Peyer's patch (tissue), 4 donors: ENCODE results near the gene MKRN2OS. TPM values are rescaled to one million over a fixed set of nuclear protein-coding genes. Genes with fewer than 3 reads are reported as not detected.

Experiments
- DNase-seq, 3 donors: peaks; one replicate each; pipeline ENCODE4 v3.0.0-alpha.2; 2017 to 2019
- H3K27ac ChIP-seq, 4 donors: fragments of 200-600 bp; sonication (generic); one replicate each; pipeline ENCODE4 v1.5.1; 2016 to 2019
- H3K27me3 ChIP-seq, 2 donors: fragments of 200-600 bp; sonication (generic); one replicate each; pipeline ENCODE4 v1.5.1; 2019
- H3K36me3 ChIP-seq, 3 donors: fragments of 200-600 bp; sonication (generic); one replicate each; pipeline ENCODE4 v1.5.1; 2016 to 2019
- H3K4me1 ChIP-seq, 4 donors: fragments of 200-600 bp; sonication (generic); one replicate each; pipeline ENCODE4 v1.5.1; 2016 to 2019
- H3K4me3 ChIP-seq, 4 donors: fragments of 200-600 bp; sonication (generic); 1 replicate in 3 of 4; 2 replicates in 1 of 4; pipeline ENCODE4 v1.5.1; 2016 to 2019; ENCODE audit warnings: mild to moderate bottlenecking in 1 of 4
- H3K9me3 ChIP-seq, 4 donors: fragments of 200-600 bp; sonication (generic); one replicate each; pipeline ENCODE4 v1.5.1; 2016 to 2019; ENCODE audit warnings: mild to moderate bottlenecking in 1 of 4
- POLR2A ChIP-seq, 2 donors: fragments of 450-650 bp; IDR thresholded peaks; one replicate each; pipeline ENCODE4 v1.5.1; 2017; ENCODE audit warnings: antibody characterized with exemption in 2 of 2, mild to moderate bottlenecking in 2 of 2, moderate library complexity in 2 of 2
- total RNA-seq, 4 donors: library from RNA; depleted of rRNA; stranded (reverse); fragments of >200 nt; gene quantifications; one replicate each; pipeline ENCODE4 v1.1.0, GENCODE V29; 2016
- TF ChIP-seq, protein P1 (sequence below), 6 experiments: fragments of 450-650 bp in 4 of 6; fragments of 200-600 bp in 2 of 6; sonication (generic) in 1 of 6; IDR thresholded peaks; one replicate each; pipeline ENCODE4 v1.5.1; 2017 to 2019; ENCODE audit warnings: antibody characterized with exemption in 6 of 6, mild to moderate bottlenecking in 3 of 6, moderate library complexity in 1 of 6

Gene MKRN2OS
- total RNA-seq, 4 donors from 2014 or later: 6.6 to 17.2 (median 9.6) TPM

DNA sequence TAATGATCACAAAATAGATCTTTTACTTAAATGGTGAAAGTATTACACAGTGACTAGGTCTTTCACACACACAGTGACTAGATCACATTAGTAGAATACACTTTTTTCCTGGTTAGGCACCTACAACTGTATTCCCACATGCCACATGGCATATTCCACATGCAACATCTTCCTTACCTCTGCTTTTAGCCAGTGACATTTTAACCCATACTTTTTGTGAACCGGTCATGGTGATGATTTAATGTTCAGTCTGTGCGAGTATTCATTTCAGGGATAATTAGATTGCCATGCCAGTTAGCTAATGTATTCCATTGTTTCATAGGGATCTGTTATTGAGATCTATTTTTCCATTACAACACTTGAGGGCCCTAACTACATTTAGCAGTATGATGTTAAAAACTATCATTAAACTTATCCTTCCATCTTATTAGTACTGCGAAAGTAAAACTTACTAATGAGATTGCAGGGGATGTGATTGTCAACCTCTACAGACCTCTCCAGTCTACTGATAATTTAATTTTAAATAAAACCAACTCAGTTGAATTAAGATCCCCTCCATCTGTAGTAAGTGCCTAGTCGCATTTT lies 32.7 kb downstream of the MKRN2OS start:
- Histone ChIP-seq H3K27ac (no peak overlapping the region), H3K4me3 (no peak overlapping the region), H3K27me3 (no peaks in the 10 kb centered on the region), H3K36me3 (peaks cover 0 to 8% (median 0%) of the 10 kb centered on the region in 3 donors), H3K4me1 (no peaks in the 10 kb centered on the region), H3K9me3 (no peaks in the 10 kb centered on the region)
- no peak for TF ChIP-seq POLR2A (IDR thresholded peaks at IDR 0.05)
- TF ChIP-seq, protein P1, sequence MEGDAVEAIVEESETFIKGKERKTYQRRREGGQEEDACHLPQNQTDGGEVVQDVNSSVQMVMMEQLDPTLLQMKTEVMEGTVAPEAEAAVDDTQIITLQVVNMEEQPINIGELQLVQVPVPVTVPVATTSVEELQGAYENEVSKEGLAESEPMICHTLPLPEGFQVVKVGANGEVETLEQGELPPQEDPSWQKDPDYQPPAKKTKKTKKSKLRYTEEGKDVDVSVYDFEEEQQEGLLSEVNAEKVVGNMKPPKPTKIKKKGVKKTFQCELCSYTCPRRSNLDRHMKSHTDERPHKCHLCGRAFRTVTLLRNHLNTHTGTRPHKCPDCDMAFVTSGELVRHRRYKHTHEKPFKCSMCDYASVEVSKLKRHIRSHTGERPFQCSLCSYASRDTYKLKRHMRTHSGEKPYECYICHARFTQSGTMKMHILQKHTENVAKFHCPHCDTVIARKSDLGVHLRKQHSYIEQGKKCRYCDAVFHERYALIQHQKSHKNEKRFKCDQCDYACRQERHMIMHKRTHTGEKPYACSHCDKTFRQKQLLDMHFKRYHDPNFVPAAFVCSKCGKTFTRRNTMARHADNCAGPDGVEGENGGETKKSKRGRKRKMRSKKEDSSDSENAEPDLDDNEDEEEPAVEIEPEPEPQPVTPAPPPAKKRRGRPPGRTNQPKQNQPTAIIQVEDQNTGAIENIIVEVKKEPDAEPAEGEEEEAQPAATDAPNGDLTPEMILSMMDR (IDR thresholded peaks at IDR 0.05): no peak
- DNase-seq: no peak

DNA sequence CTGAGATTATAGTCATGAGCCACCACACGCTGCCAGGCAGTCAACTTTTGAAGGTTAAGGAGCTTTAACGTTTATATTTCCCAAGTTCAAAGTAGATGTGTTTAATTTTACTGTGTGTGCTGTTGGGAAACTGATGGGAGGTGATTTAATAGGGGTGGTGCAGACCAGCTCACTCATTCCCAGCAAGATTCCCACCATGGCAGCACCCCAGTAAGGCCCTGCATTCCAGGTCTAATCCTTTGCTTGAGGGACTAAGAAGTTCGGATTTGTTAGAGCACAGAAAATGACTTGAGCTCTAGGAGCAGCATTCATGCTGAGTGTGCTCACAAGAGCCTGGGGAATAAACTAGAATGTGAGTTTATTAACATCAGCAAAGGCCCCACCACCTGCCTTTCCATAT lies 35.8 kb downstream of the MKRN2OS start:
- H3K36me3 ChIP-seq: peaks cover 0 to 19% (median 0%) of the 10 kb centered on the region in 3 donors
- H3K27me3 ChIP-seq: no peaks in the 10 kb centered on the region
- H3K27ac ChIP-seq: no peak overlapping the region
- TF ChIP-seq, protein P1 (IDR thresholded peaks at IDR 0.05): no peak
- TF ChIP-seq POLR2A (IDR thresholded peaks at IDR 0.05): no peak
- H3K9me3 ChIP-seq: no peaks in the 10 kb centered on the region
- no peak overlapping the region for H3K4me3 ChIP-seq
- H3K4me1 ChIP-seq: no peaks in the 10 kb centered on the region
- DNase-seq: no peak

DNA sequence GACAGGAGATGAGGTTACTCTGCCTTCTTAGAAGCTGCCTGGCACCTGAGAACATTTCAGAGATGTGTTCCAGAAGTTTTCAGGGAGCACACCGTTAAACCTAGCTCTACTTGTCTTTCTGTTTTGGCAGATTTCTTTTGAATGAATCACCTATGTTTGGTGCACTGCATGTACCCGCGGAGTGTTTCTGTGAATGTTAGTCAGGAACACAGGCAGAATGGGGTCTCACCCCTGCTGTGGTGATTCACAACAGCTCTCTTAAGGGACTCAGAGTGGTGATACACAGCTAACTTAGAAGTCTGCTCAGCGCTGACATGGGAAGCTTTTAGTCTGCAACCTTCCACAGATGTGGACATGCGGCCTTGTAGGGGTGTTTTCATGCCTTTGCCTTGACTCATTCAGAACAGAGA lies 37.0 kb downstream of the MKRN2OS start:
- no peaks in the 10 kb centered on the region for H3K4me1 ChIP-seq
- H3K9me3 ChIP-seq: no peaks in the 10 kb centered on the region
- H3K4me3 ChIP-seq: no peak overlapping the region
- no peak for DNase-seq
- no peaks in the 10 kb centered on the region for H3K27me3 ChIP-seq
- TF ChIP-seq, protein P1 (IDR thresholded peaks at IDR 0.05): no peak
- no peak for TF ChIP-seq POLR2A (IDR thresholded peaks at IDR 0.05)
- no peak overlapping the region for H3K27ac ChIP-seq
- H3K36me3 ChIP-seq: peaks cover 0 to 30% (median 0%) of the 10 kb centered on the region in 3 donors

DNA sequence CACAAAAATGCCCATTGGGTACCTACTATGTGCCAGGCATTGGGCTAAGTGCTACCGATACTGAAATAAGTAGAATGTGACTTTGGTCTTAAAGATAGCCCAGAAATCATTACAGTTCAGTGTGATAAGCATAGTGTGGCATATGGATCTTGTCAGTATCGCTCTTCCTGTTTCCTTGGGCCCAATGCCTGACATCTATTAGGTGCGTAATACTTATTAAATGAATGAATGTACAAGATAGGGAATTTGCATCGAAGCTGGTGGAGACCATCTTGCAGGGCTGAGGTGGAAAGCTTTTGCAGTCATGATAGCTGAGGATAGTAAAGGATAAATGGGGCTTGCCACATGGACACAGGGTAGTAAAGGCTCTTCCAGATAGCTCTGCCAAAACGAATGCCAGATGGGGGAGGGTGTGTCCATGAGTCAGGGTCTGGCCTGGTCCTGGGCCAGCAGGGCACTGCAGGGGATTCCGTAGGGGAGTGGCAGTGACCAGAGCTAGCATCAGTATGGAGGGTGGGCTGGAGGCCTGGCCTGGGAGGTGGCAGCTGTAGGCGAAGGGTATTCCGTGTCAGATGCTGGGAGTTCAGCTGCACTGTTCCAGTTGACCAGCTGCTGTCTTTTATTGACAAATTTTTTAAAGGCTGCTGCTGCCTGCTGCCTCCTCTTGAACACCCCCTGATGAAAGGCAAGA lies 37.6 kb downstream of the MKRN2OS start:
- Histone ChIP-seq H3K36me3 (peaks cover 0 to 35% (median 0%) of the 10 kb centered on the region in 3 donors), H3K4me1 (no peaks in the 10 kb centered on the region), H3K27ac (no peak overlapping the region), H3K4me3 (no peak overlapping the region), H3K9me3 (no peaks in the 10 kb centered on the region), H3K27me3 (no peaks in the 10 kb centered on the region)
- no peak for DNase-seq
- TF ChIP-seq, protein P1 (IDR thresholded peaks at IDR 0.05): no peak
- no peak for TF ChIP-seq POLR2A (IDR thresholded peaks at IDR 0.05)

DNA sequence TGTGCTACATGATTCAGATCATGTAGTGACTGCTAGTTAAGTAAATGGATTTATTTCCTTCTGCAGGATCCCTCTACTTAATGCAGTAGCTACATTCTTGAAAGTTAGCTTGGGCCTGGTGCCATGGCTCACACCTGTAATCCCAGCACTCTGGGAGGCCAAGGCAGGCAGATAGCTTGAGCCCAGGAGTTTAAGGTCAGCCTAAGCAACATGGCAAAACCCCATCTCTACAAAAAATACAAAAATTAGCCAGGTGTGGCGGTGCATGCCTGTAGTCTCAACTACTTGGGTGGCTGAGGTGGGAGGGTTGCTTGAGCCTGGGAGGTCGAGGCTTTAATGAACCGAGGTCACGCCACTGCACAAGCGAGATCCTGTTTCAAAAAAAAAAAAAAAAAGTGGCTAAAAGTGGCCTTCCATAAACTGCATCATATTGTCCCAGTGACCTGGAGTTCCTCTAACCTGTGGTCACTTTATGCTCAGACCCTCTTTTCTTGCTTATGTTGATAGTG lies 39.0 kb downstream of the MKRN2OS start:
- Histone ChIP-seq H3K9me3 (no peaks in the 10 kb centered on the region), H3K27ac (no peak overlapping the region), H3K36me3 (peaks cover 0 to 35% (median 0%) of the 10 kb centered on the region in 3 donors), H3K27me3 (no peaks in the 10 kb centered on the region), H3K4me1 (no peaks in the 10 kb centered on the region), H3K4me3 (no peak overlapping the region)
- TF ChIP-seq, protein P1 (IDR thresholded peaks at IDR 0.05): no peak
- TF ChIP-seq POLR2A (IDR thresholded peaks at IDR 0.05): no peak
- DNase-seq: no peak
